IPS-18a (cell line): Measurements from ENCODE around the gene CA6.
"Not testable (repeated sequence)": the region's sequence is repeated elsewhere in the genome, so short reads cannot be mapped to it uniquely, and the experiment has no call there.

Source experiments
- H3K27ac ChIP-seq: one replicate; pipeline ENCODE4 v1.5.1; 2013; ENCODE audit warnings: low read length
- H3K27me3 ChIP-seq: one replicate; pipeline ENCODE4 v1.6.1; 2013; ENCODE audit warnings: mild to moderate bottlenecking, low read length; ENCODE audit not compliant: control insufficient read depth, insufficient read depth
- H3K36me3 ChIP-seq: one replicate; pipeline ENCODE4 v1.6.1; 2013; ENCODE audit warnings: low read depth, low read length; ENCODE audit not compliant: control insufficient read depth
- H3K4me1 ChIP-seq: one replicate; pipeline ENCODE4 v1.6.1; 2013; ENCODE audit warnings: low read depth, low read length; ENCODE audit not compliant: control insufficient read depth
- H3K4me3 ChIP-seq: one replicate; pipeline ENCODE4 v1.5.1; 2013; ENCODE audit warnings: low read length
- H3K9ac ChIP-seq: one replicate; pipeline ENCODE4 v1.6.1; 2013; ENCODE audit warnings: mild to moderate bottlenecking, low read length, moderate library complexity
- H3K9me3 ChIP-seq: one replicate; pipeline ENCODE4 v1.6.1; 2013; ENCODE audit warnings: low read depth, low read length; ENCODE audit not compliant: control insufficient read depth

CA6 gene

DNA sequence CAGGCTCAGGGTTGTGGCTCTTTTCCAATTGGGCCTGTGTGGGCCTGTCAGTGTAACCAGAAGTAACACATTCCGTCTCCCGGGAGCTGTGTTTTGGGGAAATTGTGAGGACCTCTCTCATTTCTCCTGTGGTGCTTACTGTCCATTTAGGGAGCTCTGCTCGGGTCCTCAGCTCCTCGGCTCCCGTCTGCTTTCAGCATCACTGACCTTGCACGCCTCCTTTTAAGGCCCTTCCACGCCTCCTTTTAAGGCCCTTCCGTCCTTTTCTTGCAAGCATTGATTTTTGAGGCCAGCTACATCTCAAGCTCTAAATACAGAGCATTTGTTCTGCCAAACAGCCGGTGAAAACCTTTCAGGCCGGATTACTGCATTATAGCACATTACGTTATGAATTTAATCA is 9.7 kb downstream of the CA6 start:
- H3K4me3 ChIP-seq: no peak overlapping the region

DNA sequence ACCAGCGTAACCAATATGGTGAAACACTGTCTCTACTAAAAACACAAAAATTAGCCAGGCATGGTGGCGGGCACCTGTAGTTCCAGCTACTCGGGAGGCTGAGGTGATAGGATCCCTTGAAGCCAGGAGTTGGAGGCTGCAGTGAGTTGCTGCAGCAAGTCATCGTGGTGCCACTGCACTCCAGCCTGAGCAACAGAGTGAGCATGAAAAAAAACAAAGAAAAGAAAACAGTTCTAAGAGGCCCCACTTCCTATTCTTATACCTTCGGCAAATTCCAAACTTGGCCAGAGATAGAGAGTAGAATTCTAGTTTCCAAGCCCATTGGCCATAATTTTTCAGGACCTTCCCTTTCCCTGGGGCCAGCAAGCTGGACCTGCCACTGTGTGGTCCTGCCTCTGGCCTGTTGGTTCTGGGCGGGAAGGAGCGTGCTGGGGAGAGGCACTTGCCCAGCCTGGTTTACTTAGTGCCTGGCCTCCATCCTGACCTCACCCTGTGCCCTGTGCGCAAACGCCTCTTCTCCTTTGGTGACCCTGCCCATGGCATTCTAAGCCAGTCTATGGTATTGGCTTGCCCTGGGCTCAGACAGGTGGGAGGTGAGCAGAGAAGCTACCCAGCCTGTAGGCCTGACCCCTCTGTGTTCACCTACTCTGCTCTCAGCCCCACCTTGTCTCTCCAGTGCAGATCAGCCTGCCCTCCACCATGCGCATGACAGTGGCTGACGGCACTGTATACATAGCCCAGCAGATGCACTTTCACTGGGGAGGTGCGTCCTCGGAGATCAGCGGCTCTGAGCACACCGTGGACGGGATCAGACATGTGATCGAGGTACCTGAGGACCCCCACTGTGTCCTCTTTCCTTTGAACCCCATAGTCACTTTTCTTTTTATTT is 11.0 kb downstream of the CA6 start:
- Histone ChIP-seq H3K4me3 (no peak overlapping the region), H3K27ac (no peak overlapping the region), H3K9me3 (no peaks in the 10 kb centered on the region), H3K9ac (no peak overlapping the region), H3K36me3 (no peaks in the 10 kb centered on the region), H3K4me1 (no peaks in the 10 kb centered on the region), H3K27me3 (no peaks in the 10 kb centered on the region)

More for the DNA sequence above, 9.7 kb downstream of the CA6 start:
- Histone ChIP-seq H3K27me3 (no peaks in the 10 kb centered on the region), H3K9ac (no peak overlapping the region), H3K9me3 (no peaks in the 10 kb centered on the region), H3K4me1 (peaks cover 3% of the 10 kb centered on the region), H3K36me3 (no peaks in the 10 kb centered on the region), H3K27ac (no peak overlapping the region)

DNA sequence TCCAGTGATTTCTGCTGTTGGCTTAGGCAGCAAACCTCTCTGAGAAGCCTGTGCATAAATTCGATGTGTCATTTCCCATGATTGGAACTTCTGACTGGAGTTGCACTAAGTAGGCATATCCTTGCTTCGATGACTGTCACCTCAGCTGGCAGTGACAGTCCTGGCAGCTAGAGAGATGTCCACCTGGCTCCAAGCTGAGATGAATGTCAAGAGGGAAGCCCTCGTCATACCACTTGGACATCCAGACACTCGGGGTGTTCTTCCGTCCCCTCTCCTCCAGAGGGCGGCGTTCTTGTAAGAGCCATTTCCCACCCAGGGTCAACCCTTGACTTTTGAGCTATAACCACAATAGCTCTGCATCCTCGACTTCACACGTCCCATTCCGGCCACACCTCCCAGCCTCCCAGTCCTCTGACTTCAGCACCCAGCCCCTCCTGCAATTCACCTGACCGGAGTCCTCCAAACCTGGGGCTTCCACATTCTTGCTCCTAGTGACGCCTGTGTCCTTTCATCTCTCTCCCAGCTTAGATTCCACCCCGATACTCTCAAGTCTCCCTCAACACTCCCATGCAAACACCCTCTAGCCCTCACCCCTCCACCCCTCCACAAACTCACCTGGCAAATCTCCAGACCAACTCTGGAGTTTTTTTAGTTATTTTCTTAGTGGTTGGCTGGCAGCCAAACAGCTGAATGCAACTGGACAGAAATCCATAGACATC is 17.3 kb downstream of the CA6 start:
- no peak overlapping the region for H3K27ac ChIP-seq
- no peaks in the 10 kb centered on the region for H3K9me3 ChIP-seq
- H3K9ac ChIP-seq: no peak overlapping the region
- H3K27me3 ChIP-seq: no peaks in the 10 kb centered on the region
- no peak overlapping the region for H3K4me3 ChIP-seq
- H3K4me1 ChIP-seq: no peaks in the 10 kb centered on the region
- no peaks in the 10 kb centered on the region for H3K36me3 ChIP-seq

DNA sequence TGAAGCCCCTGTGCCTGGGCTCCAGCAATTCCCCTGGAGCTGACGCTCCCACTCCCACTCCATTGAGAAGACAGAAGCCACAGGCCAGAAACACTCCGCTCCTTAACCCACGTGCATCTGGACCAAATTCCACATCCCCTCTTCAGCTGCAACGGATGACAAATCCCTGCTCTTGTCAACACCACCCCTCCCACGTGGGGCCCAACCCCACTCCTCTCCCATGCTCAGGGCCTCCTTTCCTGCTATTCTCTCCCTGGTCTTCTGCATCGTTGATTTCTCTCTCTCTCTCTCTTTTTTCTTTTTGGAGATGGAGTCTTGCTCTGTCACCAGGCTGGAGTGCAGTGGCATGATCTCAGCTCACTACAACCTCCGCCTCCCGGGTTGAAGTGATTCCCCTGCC is 18.3 kb downstream of the CA6 start:
- Histone ChIP-seq H3K27me3 (no peaks in the 10 kb centered on the region), H3K4me3 (no peak overlapping the region), H3K36me3 (no peaks in the 10 kb centered on the region), H3K9me3 (no peaks in the 10 kb centered on the region), H3K9ac (no peak overlapping the region), H3K4me1 (no peaks in the 10 kb centered on the region), H3K27ac (no peak overlapping the region)

DNA sequence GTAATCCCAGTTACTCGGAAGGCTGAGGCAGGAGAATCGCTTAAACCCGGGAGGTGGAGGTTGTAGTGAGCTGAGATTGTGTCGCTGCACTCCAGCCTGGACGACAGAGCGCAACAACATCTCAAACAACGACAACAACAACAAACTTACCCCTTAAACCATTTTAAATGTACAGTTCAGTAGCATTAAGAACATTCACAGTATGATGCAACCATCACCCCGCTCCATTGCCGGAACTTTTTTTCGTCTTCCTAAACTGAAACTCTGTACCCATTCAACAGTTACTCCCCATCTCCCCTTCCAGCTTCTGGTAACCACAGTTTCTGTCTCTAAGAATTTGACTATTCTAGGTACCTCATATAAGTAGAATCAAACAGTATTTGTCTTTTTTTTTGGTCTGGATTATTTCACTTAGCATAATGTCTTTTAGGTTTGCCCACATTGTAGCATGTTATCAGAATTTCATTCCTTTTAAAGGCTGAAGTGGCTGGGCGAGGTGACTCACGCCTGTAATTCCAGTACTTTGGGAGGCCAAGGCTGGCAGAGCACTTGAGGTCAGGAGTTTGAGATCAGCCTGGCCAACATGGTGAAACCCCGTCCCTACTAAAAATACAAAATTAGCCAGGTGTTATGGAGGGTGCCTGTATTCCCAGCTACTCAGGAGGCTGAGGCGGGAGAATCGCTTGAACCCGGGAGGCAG is 19.6 kb downstream of the CA6 start:
- Histone ChIP-seq H3K9ac (no peak overlapping the region), H3K4me1 (no peaks in the 10 kb centered on the region), H3K4me3 (no peak overlapping the region), H3K27ac (no peak overlapping the region), H3K36me3 (no peaks in the 10 kb centered on the region), H3K9me3 (no peaks in the 10 kb centered on the region), H3K27me3 (no peaks in the 10 kb centered on the region)

DNA sequence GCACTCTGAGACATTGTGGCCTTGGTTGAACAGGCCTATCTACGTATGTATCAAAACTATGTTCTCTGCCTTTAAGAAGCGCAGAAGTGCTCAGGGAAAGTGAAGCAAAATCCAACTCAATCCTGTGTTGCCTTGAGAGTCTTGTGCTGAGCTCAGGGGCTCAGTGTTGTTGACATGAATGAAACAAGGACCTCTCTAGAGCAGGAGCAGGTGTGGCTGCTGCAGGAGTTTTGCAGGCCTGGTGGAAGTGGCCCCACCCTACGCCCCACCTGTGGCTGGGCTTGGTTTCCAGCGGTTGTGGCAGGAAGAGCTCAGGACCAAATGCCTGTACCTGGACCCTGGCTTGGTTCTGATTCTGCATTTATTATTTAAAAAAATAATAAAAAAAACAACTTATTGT is 20.9 kb downstream of the CA6 start:
- no peak overlapping the region for H3K27ac ChIP-seq
- H3K4me1 ChIP-seq: no peaks in the 10 kb centered on the region
- H3K4me3 ChIP-seq: no peak overlapping the region

DNA sequence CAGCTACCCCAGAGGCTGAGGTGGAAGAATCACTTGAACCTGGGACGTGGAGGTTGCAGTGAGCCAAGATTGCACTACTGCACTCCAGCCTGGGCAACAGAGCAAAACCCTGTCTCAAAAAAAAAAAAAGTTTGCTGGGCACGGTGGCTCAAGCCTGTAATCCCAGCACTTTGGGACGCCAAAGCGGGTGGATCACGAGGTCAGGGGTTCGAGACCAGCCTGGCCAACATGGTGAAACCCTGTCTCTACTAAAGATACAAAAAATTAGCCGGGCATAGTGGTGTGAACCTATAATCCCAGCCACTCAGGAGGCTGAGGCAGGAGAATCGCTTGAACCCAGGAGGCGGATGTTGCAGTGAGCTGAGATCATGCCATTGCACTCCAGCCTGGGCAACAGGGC is 23.2 kb downstream of the CA6 start:
- H3K27ac ChIP-seq, H3K9me3 ChIP-seq, H3K27me3 ChIP-seq, H3K36me3 ChIP-seq, H3K4me3 ChIP-seq, H3K4me1 ChIP-seq, H3K9ac ChIP-seq: not testable (repeated sequence)

More for the DNA sequence above, 20.9 kb downstream of the CA6 start:
- H3K9ac ChIP-seq: no peak overlapping the region
- no peaks in the 10 kb centered on the region for H3K36me3 ChIP-seq
- H3K9me3 ChIP-seq: no peaks in the 10 kb centered on the region
- no peaks in the 10 kb centered on the region for H3K27me3 ChIP-seq

DNA sequence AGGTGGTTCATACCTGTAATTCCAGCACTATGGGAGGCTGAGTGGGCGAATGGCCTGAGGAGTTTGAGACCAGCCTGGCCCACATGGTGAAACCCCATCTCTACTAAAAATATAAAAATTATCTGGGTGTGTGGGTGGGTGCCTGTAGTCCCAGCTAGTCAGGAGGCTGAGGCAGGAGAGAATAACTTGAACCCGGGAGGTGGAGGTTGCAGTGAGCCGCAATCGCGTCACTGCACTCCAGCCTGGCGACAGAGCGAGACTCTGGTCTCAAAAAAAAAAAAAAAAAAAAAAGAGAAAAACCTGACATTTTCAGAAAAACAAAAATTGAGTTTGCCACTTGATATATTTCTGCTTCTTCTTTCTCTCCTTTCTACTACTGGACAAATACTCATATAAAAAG is 24.3 kb downstream of the CA6 start:
- Histone ChIP-seq H3K4me3 (no peak overlapping the region), H3K9ac (no peak overlapping the region), H3K9me3 (no peaks in the 10 kb centered on the region), H3K36me3 (no peaks in the 10 kb centered on the region), H3K27ac (no peak overlapping the region), H3K27me3 (no peaks in the 10 kb centered on the region), H3K4me1 (no peaks in the 10 kb centered on the region)

DNA sequence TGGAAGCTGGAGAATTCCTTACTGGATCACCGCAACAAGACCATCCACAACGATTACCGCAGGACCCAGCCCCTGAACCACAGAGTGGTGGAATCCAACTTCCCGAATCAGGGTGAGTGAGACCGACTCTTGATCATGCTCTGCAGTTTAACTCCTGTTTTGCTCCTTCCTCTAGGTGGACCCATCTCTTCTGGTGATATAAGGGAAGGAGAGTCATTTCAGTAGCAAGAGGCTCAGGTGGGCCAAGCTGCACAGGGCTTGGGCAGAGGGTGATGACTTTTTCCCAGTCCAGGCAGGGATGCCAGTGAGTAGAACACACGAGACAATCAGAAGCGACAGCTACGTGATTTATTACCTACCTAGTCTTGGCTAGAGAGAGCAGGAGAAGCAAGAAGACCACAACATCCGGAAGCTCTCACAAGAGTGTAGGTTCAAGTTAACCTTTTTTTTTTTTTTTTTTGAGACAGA is 25.2 kb downstream of the CA6 start:
- Histone ChIP-seq H3K27ac (no peak overlapping the region), H3K4me3 (no peak overlapping the region), H3K9me3 (no peaks in the 10 kb centered on the region), H3K27me3 (no peaks in the 10 kb centered on the region), H3K9ac (no peak overlapping the region), H3K36me3 (no peaks in the 10 kb centered on the region), H3K4me1 (no peaks in the 10 kb centered on the region)

DNA sequence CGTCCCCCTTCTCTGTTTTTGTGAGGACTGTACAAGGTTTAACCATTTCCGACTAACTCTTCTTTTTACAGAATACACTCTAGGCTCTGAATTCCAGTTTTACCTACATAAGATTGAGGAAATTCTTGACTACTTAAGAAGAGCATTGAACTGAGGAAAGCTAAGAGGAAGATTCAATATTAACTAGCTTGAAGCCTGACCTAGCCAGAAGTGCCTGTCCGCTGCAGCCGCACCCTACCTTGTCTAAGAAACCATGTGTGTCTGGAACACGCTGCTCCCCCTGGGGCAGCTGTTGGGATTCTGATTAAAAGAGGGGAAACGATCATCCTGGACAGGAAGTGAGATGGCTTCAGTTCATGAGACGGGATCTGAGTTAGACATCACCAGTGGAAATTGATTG is 28.9 kb downstream of the CA6 start:
- H3K4me1 ChIP-seq: no peaks in the 10 kb centered on the region
- H3K4me3 ChIP-seq: no peak overlapping the region
- H3K36me3 ChIP-seq: no peaks in the 10 kb centered on the region
- H3K27me3 ChIP-seq: no peaks in the 10 kb centered on the region
- no peaks in the 10 kb centered on the region for H3K9me3 ChIP-seq
- H3K9ac ChIP-seq: no peak overlapping the region
- H3K27ac ChIP-seq: no peak overlapping the region

DNA sequence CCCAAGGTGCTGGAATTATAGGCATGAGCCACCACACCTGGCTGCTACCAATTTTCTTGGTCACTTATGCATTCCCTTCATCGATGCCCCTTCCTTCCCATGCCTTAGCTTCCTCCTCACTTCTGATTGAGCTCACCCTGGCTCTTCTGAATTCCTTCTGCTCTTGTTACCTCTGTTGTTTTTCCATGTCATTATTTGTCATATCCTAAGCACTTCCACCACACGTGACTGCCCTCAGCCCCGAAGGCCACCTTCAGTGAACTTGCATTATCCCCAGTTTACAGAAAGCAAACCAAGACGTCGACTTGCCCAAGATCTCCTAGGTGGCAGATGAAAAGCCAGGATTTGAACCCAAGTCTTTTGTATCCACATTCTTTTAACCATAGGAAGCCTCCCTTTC is 30.7 kb downstream of the CA6 start:
- Histone ChIP-seq H3K4me3 (no peak overlapping the region), H3K36me3 (no peaks in the 10 kb centered on the region), H3K4me1 (no peaks in the 10 kb centered on the region), H3K27me3 (no peaks in the 10 kb centered on the region), H3K9me3 (no peaks in the 10 kb centered on the region), H3K9ac (no peak overlapping the region), H3K27ac (no peak overlapping the region)
